Stimulated activated CD8-positive, alpha-beta memory T cell treated with anti-CD3 and anti-CD28 coated beads, Interleukin-4, amount 100 ng/mL, for 24 hours (primary cell): Measurements from ENCODE around the gene GALNTL6.
"Not testable (repeated sequence)": the region's sequence is repeated elsewhere in the genome, so short reads cannot be mapped to it uniquely, and the experiment has no call there.

Experiments used
- DNase-seq: peaks from one replicate; pipeline ENCODE4 v3.0.0-alpha.2; 2020; ENCODE audit warnings: low read depth

GALNTL6 gene

DNA sequence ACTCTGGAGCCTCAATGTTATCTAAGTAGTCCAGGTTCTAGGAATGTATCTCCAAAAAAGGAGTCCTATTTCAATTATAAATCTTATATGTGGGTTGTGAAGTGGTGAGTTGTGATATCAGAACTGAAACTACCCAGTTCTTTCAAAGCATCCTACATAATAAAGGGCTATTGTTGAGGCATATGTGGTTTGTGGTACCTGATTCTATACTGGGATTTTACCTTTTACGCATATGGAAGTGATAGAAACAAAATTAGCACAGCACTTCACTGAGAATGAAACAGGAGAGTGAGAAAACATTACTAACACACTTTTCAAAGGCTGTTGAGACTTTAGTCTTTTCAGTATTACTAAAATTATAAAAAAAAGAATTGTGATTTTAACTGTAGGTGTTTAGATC is 937.7 kb downstream of the GALNTL6 start:
- no peak for DNase-seq

DNA sequence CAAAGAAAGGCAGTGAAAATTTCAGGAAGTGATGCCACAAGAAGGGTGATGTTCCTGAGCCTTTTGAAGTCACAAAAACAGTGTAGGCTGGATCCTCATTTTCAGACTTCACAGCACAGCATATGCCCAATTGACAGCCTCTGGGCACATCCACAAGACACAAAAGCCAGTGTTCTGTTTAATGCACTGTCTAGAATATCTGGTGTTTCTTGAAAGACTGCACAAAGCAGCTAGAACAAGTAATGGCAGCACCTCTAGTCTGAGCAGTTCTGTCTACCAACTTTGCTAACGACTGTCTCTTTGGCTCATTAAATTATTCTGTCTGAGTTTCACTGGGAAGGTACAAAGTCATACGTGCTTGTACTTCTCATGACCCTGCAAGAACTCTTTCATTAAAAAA is 938.3 kb downstream of the GALNTL6 start:
- no peak for DNase-seq

DNA sequence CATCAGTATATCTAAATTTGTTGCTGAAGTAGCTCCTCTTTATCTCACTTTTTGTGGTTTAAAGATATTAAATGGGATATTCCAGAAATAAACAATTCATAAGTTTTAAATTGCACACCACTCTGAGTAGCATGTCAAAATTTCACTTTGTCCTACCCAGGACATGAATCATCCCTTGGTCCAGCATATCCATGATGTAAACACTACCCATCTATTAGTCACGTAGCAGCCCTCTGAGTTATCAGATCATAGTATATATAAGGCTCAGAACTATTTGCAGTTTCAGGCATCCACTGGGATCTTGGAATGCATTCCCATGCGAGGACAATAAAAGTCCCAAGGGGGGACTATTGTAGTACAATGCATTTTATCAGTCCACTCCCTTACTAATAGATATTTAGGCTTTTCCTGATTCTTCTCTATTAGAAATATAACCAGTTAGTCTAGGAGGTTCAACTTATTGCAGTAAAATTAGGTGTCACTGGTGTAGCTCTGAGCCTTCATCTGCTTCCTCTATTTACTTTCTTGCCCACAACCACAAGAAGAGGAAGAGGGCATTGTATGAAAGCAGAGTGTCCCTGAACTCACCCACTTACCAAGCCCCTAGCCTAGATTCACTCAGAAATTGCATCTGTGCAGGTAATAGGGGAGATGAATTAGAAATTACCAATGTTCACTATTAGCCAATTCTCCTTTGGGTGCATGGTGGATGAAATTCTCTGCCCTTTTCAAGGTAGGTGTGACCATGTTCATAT is 945.6 kb downstream of the GALNTL6 start:
- DNase-seq: no peak

DNA sequence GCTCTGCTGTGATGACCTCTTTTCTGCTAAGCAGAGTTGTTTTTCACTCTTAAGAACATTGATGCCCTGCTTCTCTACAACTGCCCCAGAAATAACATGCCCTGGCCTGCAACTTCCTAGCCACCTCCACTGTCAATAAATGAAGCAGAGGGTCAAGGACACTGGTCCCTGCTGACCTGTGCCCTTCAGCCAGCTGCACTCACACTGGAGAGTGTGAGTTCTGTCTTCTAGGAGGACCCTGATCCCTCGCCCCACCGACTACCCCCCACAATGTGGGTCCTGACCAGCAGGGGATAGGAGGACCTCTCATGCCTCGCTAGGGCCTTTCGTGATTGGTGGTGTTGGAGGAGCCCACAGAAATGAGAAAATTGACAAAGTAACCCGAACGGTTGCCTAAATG is 947.3 kb downstream of the GALNTL6 start:
- no peak for DNase-seq

DNA sequence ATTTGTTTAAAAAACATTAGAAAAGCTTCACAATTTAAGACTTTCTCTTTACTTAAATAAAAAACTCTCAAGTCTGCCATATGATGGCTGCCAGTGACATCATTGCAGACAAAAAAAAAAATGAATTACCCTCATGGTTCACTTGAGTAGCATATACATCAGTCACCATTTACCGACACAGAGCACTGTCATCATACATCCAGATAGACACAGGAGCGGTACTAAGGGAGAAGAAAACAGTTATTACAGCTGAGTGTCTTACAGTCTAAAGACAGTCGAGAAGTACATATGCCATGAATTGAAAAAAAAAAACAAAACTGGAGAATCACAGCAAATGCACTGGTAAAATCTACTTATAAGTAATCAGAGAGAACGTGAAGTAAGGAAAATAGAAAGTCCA is 949.7 kb downstream of the GALNTL6 start:
- no peak for DNase-seq

DNA sequence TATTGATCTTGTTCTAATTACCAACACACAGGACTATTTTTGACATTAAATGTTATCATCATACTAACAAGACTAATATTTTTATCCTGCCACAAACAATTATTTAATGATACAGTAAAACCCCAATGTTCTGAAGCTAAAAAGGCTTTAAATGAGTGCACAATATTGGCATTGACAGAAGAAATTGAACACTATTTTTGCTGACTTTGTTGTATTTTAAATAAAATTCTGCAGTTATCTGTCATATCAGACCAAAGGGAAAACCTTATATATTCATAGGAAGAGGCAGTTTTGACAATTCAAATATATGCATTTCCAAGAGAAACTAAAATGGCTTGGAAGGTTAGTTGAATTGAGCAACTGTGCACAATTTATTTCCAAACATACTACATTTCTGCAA is 957.6 kb downstream of the GALNTL6 start:
- no peak for DNase-seq

DNA sequence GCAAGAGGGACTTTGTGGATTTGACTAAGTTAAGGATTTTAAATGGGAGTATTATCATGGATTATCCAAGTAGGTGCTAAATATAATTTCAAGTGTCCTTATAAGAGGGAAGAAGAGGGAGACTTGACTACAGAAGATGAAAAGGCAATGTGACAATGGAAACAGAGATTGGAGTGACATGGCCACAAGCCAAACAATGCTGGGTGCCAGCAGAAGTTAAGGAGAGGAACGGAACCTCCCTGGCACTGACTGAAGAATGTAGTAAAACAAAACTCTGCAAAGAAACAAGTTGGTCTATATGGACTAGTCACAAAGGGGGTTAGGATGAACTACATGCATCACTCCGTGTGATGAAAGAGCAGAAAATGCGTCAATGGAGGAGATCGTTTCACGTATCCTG is 959.6 kb downstream of the GALNTL6 start:
- no peak for DNase-seq

DNA sequence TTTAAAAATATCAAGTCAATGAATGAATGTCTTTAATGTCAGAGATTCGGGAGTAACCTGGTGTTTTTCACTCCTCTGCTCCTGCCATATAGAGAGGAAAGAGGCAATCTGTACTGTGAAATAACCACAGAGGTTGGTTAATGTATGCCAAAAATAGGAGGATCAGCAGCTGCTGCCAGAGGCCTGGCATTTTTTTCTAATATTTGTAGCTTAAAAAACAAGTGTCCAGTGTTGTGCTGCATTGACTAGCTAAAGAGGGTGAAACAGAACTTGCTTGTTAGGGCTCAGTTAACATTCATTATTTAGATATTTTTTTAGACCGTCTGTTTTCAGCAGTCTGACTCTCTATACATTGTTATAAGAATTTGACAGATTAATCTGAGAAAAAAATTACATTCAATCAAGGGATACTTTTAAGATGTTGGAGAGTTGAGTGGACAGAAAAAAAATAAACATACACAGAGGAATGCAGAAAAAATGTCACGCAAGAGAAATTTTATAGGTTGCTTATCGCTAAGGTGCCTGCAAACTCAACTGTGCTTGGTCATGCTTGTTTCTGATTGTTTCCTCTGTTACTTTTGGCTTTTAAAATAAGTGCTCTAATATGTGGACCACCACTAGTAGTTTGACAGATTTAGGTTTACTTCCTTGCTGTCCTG is 963.1 kb downstream of the GALNTL6 start:
- DNase-seq: no peak

DNA sequence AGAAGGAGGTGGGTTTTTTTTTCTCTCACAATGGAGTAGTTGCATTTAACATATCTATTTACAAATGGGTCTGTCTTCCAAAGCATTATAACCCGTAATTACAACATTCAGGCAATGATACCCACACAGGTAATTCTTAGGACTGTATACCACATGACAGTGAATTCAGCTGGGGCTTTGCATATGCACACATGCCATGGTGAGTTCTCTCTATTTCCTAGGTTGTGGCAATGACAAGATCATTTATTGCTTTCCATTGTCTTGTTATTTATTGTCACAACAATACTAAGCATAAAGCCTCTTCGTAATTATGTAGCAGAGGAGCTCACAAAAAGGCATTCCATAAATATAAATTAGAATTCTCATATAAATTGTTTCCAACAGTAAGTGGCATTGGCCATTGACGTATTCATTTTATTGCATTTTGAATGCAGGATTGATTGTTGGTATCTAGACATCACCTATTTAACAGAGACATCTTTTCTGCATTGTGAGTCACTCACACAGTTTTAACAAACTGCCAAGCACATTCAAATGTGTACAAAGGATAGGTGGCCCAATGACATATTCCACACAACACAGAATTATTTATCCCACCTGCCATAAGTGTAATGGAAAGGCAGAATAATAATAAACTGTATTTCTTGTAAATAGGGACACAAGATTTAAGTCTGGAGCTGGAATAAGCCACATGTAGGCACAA is 964.7 kb downstream of the GALNTL6 start:
- DNase-seq: no peak

DNA sequence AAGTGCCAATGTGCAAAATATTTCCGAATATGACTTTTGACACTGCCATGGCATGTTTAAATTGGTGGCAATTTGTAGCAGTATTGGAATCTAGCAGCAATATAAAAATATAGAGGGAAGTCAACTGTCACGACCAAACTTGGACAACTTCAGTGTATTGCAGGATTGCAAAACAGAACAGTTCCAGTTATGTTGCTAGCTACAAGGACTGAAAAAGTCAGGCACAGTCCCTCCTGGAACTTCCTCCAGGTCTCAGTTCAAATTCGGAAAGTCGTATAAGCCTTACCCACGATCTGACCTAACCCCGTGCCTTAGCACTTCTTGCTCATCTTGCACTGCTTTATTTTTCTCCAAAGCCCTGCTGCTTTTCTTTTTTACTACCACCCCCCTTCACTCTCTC is 965.4 kb downstream of the GALNTL6 start:
- DNase-seq: no peak

DNA sequence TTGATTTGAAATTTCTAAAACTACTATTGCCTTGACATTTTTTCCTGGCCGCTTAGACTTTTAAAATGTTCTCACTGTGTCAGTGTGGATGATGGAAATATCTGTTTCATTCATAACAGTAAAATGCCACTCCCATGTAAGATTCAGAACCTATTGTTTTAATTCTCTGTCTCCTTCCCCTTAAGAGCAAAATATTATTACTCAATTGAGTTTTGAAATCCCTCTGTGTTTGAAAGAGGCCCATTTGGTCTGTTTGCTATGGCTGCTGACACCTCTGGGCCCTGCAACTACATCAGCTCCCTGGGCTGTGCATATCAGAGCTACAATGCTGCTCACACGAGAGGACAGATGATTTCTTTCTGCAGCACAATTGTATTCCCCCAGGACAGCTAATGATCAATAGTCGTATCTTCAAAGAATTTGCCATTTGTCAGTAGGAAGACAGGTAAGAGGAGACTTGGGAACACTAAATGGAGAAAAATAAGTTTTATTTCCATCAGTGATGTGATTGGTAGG is 967.4 kb downstream of the GALNTL6 start:
- DNase-seq: no peak

DNA sequence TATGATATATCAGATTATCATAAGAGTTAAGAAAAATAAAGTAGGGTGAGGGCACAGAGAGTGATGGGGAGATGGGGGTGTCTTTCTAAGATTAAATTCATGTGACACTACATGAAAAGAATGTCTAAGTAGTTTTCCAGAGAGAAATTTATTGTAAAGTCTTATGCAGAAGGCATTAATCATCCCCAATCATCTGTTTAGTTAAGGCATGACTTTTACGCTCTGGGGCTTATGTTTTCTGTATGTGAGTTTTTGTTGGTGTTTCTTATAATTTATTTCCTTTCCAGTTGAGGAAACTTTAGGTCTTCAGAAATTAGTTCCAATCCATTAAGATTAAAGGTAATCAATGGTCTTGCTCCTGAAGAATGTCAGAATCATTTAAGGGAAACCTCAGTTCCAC is 972.4 kb downstream of the GALNTL6 start:
- DNase-seq: no peak

DNA sequence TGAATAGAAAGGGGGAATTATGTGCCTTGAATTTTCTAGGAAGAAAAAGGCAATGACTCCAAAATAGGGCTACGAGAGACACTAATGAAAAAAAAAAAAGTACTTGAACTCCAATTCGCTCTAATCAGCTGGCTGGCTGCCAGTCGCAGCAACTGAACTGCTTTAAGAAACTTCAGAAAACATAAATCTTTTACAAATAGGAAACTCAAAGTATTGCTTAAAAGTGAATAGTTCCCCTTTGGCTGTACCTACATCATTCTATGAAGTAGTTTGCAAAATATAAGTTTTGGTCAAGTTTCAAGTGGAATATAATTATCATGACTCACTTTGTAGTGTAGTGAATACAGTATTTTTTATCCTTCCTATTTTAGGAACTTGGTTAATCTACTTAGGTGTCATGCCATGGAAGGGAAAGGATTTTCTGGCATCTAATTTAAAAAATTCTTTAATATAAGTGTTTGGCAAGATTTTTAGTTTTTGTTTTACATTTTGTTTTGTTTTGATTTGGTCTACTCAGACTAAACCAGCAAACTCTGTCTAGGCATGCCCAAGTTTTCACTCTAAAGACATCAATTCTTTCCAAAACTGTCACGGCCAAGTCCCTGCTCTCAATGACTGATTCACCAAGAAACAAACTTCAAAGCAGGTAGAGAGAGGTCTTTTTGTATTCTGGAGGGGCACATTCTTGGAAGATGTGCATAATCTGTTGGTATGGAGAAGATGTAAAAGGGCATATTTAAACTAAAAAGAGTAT is 973.0 kb downstream of the GALNTL6 start:
- no peak for DNase-seq

DNA sequence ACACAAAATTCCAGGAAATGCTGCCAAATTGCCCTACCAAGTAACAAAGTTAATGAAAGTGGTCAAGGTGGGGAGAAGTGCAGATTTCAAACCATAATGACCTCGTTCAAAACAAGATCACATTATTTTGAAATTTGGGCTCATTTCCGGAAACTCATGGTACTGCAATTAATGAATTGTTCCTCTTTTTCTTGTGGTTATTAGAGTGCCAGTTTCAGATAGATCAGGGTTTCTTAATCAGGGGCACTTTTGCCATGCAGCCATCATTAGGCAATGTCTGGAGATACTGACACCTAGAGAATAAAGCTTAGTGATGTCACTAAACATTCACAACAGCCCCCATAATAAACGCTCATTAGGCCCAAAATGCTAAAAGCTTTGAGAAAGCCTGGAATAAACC is 973.9 kb downstream of the GALNTL6 start:
- no peak for DNase-seq

DNA sequence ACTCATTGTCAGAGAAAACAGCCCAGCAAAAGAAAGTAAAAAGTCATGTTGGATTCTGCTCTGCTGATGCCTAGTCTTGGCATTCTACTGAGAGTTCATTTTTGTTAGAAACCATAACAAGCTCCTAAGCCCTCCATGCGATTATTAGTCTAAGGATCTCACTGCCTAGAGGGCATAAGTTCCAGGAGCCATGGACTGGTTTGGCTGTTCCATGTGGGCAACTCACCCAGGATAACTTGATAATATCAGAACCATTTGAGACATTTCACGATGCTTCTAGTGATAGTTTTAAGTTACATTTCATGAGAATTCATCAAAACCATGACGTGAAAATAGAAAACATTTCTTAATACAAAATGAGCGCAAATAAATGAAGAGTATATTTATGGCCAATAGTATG is 978.6 kb downstream of the GALNTL6 start:
- DNase-seq: no peak

DNA sequence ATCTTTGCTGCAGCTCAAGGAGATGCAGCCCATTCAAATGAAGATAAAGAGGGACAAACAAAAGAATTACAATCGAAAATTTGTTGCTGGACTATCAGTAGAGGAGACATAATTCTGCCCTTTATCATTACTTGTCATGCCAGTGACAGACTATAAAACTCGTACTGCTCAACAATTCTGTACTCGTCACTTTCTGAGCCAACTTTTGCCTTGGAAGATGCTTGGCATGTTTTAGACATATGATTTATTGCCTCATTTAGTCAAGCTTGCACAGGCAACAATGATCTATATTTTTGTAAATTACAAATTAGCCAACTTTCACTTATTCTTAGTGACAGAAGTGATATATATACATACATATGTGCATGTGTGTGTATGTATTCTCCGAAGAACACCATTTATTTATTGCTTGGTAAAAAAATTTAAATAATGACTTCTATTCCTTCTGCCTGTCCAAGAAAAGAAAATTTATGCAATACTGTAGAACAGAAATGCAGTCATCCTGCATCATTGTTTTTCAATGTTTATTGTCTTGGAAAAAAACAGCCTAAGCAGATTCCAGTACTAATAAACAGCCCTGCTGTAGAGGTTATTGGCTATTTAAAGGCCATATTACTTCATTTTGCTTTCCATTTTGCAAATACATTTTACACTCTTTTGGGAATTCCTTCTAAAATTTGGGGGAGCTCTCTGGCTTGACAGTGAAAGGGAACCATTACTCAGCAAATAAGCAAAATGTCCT is 980.5 kb downstream of the GALNTL6 start:
- DNase-seq: no peak

DNA sequence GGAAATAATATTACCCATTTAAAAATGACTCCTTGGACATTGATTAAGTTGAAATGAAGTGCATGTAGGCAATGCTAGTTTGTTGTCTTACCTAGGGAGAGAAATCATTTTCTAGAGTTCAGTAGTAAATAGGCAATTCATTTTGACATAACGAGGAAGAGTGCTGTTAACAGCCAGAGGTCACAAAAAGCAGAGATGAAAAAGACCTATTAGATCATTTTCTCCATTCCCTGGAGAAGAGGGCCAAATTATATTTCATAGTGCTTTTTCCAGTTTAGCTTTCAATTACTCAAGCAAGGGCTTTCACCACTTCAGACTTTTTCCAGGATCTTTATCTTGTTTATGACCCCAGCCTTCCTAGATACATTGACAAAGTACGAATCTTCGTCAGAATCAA is 981.1 kb downstream of the GALNTL6 start:
- DNase-seq: no peak

DNA sequence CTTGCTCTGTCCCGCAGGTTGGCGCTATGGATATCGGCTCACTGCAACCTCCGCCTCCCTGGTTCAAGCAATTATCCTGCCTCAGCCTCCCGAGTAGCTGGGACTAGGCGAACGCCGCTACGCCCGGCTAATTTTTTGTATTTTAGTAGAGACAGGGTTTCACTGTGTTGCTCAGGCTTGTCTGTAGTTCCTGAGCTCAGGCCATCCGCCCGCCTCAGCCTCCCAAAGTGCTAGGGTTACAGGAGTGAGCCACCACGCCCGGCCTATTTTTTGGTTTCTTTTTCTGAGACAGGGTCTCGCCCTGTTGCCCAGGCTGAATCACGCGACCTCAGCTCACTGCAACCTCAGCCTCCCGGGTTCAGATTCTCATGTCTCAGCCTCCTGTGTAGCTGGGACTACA is 984.1 kb downstream of the GALNTL6 start:
- DNase-seq: not testable (repeated sequence)

DNA sequence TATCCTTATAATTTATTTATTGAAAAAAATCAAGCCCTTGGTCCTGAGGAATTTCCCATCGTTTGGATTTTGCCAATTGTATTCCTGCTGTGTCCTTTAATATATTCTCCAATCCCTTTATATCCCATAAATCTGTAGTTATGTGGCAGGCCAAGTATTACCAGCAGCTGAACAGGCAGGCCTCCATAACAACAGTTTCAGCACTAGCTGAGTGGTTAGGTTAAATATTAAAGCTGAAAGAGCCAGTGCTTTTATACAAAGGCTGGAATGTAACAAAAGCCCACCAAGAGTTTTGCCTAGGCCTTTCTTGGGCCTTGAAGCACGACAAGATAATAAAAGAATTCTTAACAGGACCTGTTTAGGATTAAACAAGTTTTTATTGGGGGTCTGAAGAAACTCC is 988.8 kb downstream of the GALNTL6 start:
- no peak for DNase-seq

DNA sequence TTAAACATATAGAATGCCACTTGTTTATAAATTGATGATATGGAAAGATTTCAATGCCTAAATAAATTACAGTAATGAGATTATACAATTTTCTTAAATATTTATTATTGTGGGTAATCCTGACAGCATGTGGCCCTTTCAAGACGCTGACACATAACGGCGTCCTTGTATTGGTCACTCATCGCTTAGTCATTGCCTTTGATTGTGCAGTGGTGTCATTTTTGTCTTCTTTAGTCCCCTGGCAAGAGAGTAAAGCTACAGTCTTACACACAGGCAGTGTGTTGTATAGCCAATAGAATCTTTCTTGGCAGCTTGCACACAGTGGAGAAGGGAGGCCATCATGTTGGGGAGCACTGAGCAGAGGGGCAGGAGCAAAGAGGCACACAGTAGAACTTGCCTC is 993.6 kb downstream of the GALNTL6 start:
- no peak for DNase-seq

DNA sequence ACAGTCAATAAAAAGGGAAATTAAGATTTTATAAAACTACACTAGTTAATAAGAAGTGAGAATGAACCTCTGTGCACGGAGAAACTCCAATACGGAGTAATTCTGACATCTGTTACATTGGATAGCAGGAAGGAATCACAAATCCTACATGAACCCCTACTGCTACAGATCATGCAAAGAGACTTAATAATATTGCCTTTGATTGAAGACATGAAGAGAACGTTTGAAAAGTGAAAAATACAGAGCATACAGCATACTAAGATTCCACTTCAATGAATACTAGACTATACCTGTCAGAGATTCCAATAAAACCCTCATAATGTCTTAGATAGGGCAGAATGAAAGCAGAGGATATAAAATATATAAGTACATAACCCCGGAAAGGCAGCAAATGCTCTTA is 995.0 kb downstream of the GALNTL6 start:
- no peak for DNase-seq

DNA sequence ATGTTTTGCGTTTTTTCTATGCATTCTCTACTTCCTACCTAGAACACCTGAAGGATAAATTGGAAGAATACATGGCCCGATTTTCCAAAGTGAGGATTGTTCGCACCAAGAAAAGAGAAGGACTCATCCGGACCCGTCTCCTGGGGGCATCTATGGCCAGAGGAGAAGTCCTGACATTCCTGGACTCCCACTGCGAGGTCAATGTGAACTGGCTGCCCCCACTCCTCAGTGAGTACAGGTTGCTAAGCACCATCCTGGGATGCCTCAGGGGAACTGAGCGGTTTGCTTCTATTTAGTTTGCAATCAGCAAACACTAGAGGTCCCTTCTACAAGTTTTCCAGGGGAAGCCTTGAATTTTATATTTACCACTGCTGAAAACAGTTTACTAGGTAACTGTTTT is 996.1 kb downstream of the GALNTL6 start:
- DNase-seq: no peak
